Suppressor macrophage treated with lipopolysaccharide for 4 hours (primary cell): Measurements from ENCODE around the gene TPBGL.

Source experiments
- DNase-seq: peaks from one replicate; pipeline ENCODE4 v3.0.0-alpha.2; 2020

Gene TPBGL

DNA sequence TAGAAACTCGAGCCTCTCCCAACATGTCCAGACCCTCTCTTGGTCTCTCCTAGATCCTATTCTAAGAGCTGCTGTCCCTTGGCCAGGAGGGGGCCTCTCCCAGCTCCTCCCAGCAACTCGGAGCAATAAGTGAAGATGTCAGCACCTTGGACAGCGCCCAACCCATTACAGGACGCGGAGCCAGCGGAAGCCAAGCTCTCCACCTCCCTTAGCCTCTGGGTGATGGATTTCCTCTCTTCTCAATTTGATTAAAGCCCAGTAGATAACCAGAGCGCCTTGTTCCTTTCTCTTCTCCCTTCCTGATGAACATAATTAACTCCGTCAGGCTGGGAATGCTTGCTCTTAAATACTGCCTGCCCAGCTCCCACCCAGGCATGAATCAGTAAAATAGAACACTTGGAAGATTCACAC, 26.2 kb upstream of the TPBGL start:
- DNase-seq, result peak; percentile 93

DNA sequence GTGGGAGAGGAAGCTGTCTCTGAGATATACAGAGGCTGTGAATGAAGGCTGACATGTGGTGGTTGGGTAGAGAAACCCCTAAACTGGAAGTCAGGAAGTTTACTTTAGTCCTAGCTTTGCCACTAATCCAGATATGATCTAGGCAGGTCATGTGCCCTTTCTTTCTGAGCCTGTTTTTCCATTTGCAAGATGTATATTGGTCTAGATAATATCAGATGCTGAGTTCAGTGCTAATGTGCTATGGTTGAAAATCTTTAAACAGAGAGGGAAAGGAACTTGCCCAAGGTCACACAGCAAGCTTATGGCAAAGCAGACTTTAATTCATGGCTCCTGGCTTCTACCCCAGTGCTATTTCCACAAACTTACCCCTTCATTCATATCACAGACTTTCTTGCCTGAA, 25.7 kb upstream of the TPBGL start:
- no peak for DNase-seq

DNA sequence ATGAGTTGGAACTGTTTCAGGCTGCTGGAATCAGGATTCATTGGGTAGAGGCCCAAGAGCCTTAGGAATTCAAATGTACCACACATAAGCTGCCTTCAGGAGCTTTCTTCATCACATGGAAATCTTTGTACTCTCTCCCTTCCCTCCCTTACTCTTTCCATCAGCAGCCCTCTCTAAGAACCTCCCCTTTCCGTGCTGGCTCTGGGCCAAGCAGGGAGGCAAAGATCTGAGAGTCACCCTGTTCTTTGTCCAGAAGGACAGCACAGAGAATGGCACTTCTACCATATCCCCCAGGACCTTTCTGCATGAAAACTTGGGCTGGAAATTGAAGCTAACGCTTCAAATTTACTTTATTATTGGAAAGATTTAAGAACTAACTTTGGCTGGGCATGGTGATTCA, 20.7 kb upstream of the TPBGL start:
- DNase-seq, result no peak

DNA sequence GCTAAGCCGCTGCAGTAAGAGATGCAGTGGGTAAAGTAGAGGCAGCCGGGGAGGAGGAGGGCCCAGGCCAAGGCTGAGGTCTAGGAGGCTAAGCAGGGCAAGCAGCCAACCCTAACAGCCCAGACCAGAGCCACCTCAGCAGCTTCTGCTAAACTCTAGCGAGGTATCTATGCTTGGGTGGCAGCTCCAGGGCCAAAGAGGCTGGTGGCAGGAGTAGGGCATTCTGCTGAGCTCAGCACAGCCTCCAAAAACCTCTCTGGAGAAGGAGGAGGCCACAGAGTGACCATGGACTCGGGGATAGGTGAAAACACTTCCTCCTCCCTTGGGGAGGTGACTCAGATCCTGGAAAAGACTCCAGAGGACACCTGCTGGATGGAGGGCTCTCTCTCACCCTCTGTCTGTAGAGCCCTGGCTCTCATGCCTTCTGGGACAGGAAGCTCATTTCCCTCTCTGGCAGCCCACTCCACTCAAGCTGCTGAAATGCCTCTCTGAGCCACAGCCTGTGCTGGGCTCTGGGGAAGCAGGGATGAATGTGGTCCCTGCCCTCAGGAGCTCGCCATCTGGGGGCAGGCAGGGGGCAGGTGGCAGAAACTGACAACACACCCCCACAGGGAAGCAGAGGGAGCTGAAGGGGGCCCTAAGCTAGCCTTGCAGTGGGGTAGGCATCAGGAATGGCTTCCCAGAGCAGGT, 16.5 kb upstream of the TPBGL start:
- no peak for DNase-seq

DNA sequence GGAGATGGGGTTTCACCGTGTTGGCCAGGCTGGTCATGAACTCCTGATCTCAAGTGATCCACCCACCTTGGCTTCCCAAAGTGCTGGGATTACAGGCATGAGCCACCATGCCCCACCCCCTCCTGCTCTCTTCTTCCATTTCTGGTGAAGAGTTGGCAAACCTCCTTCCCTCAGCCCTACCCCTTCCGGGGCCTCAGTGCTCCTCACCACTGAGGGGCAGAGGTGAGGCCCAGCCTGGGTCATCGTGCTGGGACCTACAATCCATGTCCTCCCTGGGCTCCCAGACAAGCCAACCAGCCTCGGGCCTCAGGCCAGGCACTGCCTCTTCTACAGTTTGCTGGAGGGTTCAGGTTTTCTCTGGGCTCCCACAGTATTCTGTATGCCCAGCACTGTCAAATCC, 14.8 kb upstream of the TPBGL start:
- no peak for DNase-seq

DNA sequence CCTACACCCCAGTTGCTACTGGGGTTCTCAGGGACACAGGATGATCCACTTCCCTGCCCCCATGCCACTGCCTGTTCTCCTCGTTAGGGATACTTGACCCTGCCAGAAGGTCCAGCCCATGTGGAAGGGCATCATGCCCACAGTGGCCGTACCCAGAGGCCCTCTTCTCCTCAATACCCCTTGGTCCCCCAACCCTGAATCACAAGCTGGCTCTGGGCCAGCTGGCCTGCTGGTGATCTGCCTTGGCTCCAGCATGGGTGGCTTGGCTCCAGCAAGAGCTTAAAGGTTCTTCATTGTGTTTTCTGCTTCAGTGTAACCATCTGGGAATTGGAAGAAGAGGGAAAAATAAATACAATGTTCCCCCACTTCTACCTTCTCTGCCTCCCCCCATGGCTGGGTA, 11.1 kb upstream of the TPBGL start:
- no peak for DNase-seq

DNA sequence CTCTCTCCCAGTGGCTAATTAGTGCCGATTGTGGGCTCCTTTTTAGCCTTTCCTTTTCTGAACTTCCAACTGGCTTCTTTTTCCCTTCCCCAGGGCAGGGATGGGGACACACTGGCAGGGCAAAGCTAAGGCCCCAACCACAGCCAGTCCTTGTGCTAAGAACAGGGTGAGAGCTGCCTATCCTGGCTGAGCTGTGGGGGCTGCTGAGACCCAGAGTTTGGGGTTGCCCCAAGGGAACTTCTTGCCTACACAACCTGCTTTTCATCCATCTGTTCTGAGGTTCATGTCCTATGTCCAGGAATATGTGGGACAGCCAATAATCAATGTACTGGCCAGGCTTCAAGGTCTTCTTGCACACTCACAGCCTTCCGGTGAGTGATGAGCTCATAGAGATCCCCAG, 10.0 kb upstream of the TPBGL start:
- no peak for DNase-seq

DNA sequence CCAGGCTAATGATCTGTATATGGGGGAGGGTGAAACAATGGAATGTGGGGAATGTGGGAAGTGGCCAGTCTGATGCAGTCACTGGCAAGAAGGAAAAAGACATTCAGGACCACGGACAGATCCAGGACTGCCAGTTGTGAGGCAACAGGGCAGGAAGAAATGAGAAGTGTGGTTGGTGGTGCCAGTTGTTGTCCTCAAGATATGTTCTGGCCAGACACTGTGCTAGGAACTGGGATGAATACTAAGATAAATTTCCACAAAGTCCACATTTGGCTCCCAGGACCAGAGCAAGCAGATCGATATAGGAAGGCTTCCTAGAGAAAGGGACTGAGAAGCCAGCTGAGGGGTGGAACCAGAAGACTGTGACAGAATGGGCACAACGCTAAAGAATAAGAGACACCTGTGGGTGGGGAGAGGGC, 6.8 kb upstream of the TPBGL start:
- peak; percentile 78 for DNase-seq

DNA sequence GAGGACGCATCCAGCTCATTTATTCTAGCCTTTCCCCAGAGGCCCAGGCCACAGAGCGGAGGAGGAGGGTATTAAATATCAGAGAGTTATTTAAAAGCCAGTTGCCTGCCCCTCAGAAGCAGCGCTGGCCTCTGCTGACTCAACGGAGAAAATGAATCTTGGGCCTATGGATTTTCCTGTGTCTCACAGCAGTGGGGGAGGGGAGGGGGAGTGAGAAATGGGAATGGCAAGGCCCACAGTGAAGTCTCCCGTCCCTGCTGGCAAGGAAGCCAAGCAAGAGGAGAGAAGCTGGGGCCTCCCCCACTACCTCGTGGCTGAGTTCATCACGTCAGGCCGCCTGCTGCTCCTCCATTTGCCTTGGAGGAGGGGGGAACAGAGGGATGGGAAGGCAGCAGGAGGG, 4.5 kb upstream of the TPBGL start:
- no peak for DNase-seq

DNA sequence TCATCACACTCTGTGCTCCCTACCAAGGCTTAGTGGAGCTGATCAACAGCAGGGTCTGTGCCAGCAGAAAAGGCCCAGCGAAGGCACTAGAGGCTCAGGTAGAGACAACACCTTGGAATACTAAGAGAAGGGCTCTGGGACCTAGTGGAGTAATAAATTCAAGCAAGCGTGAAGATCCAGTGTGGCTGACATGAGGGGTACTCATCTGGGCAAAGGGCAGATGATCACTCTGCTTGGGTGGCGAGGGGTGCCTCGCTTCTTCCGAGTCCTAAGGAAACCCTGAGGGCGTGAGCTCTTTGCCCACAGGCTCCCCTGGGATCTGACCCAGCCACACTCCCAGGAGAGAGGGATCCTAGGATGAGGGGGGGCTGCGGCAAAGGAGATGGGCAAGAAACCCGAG, 3.5 kb upstream of the TPBGL start:
- DNase-seq, result no peak

DNA sequence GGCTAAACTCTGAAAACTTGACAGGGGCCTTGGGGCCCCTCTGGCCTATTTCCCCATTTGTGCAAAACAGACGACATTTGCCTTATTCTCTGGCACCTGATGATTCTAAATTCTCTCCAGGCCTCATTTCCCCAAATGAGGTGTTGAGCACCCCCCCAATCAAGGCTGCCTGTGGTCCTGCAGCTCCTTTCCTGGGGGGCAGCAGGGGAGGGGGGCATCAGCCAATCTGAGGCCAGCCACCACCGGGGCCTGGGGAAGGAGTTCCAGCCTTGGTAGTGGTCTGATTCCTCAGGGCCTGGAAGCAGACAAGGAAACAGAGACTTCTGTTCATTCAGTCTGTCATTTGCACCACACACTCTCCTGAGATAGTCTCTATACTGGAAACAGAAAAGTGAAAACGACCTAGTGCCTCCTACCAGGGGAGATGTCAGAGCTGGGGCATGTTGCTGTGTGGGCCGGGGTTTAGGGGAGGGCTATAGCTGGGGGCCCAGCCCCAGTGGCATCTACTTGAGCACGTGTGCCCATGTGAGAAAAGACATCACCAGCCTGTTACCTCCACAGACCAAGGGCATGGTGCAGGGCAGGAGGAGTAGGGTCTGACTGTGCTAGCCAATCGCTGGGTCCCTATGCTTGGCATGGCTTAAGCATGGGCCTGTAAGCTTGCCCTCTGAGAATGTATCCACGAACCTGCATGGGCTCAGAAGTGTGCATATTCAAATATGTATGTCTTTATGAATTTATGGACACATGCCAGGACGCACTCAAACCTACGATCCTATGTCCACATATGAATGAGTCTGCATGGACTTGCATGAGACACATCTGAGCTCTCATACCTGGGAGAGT, 1.8 kb upstream of the TPBGL start:
- DNase-seq, result no peak

DNA sequence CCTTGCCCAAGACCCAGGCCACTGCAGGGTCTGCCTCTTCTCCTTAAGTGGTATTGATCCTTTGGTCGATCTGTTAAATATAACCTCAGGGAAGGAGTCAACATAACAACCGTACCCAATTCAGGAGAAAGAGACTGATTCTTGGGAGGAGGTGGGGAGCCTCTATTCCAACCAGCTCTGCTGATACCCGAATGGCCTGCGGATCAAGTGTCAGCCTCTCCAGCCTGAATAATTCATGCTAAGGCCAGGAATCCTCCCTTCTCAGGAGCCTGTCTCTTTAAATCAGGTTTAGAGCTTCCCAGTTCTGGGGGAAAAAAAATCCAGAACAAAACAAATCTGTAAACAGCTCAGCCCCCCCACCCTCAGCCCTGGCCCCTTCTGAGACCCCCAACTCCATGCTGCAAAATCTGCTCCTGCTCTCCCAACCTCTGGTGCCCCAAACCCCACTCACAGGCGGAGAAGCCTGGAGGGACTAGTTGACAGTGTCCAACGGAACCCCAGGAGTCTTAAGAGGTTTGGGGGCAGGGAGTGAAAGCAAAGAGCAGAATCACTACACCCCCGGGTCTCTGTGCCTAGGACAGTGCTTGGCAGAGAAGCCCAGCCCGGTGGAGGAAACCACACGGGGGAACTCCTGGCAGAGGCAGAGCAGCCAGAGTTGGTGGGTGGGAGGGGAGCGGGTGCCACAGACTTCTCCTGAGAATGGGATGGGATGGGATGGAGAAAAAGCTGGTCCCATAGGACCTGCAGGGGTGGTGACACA, 863 bp upstream of the TPBGL start:
- no peak for DNase-seq

DNA sequence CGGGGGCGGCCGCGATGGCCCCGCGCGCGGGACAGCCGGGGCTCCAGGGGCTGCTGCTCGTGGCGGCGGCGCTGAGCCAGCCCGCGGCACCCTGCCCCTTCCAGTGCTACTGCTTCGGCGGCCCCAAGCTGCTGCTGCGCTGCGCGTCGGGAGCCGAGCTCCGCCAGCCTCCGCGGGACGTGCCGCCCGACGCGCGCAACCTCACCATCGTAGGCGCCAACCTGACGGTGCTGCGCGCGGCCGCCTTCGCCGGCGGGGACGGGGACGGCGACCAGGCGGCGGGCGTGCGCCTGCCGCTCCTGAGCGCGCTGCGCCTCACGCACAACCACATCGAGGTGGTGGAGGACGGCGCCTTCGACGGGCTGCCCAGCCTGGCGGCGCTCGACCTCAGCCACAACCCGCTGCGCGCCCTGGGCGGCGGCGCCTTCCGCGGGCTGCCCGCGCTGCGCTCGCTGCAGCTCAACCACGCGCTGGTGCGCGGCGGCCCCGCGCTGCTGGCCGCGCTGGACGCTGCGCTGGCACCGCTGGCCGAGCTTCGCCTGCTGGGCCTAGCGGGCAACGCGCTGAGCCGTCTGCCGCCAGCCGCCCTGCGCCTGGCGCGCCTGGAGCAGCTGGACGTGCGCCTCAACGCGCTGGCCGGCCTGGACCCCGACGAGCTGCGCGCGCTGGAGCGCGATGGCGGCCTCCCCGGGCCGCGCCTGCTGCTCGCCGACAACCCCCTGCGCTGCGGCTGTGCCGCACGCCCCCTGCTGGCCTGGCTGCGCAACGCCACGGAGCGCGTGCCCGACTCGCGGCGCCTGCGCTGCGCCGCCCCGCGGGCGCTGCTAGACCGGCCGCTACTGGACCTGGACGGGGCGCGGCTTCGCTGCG, 697 bp downstream of the TPBGL start:
- DNase-seq, result peak; percentile 95

DNA sequence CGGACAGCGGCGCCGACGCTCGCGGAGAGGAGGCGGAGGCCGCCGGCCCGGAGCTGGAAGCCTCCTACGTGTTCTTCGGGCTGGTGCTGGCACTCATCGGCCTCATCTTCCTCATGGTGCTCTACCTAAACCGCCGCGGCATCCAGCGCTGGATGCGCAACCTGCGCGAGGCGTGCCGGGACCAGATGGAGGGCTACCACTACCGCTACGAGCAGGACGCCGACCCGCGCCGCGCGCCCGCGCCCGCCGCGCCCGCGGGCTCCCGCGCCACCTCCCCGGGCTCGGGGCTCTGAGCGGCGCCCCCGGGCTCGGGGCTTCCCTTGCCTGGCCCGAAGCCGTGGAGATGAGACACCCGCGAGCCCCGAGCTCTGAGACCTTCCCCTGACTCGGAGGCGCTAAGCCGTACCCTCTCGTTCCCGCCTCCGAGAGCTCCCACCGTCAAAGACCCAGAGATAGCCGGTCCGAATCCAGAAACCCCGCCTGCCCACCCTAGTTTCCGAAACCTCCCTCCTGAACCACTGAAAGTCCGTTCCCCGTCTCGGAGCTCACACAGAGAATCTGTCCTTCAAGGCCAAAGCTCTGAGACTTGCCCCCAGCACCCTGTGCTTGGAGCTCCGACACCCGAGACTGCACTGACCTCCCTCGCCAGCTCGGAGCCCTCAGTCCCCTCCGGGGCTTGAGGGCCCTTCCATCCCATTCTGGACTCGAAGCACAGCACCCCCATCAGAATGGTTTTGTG, 1.5 kb downstream of the TPBGL start:
- DNase-seq, result no peak

DNA sequence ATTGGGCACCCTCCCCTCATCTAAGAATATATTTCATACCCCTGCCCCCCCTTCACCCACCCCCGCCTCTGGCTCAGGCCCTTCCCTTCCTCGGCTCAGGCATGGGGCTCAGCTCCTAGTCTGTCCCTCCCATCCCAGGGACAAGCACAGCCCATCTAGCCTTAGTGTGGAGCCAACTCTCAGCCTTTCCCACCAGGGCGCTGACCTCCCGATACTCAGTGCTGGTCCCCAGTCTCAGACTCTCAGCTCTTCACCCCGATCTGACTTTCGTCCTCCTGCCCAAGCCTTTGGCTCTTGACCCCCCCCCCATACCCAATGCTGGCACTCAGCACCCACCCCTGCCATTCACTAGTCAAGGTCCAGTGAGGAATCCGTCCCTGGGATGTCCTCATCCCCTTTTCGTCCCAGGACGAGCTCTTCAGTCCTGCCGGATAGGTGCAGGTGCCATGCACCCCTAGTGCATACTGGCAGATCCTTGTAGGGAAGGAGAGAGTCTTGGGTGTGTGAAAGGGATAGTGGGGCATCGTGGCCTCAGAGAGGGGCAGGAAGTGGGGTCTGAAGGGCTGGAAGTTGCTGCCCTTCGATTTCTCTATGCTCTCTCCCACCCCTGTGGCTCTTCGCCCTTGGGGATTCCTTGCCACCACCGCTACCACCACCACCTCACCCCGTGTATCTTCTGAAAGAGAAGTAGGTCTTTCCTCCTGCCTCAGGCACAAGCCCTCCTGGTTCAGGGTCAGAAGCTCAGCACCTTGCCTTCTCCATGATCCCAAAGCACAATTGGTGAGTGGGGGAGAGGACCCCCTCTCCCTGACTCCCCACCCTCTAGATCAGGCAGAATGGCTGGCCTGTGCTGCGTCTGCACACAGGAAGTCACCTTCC, 2.4 kb downstream of the TPBGL start:
- DNase-seq, result no peak

DNA sequence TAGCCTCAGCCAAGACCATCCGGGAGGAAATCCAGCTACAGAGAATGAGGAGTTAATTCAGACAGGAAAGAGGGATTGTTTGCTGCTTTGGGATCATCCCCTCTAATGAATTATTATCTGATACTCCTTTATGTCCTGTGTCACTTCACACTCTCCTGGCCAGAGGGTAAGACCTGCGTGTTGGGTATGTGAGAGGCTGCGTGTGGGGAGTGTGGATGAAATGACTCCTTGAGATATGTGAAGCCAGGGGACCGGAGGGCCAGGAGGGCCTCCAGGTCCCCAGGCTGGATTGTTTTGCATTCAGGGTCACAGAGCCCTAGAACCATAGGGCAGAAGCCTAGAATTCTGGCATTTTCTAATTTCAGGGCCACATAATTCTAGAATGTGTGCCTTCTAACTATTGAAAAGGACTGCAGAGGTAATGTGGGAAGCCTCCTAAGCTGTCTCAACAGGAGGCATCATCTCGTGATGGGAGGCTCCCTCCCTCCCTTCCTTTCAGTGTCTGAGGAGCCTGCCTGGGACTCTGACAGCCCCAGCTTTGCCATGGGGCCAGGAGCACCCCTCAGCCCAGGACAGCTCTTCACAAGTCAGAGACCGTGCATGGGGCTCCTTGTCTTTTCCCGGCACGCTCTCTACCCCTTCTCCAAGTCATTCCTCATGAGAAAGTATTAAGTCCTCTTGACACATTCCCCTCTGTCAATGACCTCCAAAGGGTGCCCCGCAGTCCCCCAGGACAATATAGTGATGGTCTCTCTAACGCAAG, 3.7 kb downstream of the TPBGL start:
- DNase-seq, result no peak

DNA sequence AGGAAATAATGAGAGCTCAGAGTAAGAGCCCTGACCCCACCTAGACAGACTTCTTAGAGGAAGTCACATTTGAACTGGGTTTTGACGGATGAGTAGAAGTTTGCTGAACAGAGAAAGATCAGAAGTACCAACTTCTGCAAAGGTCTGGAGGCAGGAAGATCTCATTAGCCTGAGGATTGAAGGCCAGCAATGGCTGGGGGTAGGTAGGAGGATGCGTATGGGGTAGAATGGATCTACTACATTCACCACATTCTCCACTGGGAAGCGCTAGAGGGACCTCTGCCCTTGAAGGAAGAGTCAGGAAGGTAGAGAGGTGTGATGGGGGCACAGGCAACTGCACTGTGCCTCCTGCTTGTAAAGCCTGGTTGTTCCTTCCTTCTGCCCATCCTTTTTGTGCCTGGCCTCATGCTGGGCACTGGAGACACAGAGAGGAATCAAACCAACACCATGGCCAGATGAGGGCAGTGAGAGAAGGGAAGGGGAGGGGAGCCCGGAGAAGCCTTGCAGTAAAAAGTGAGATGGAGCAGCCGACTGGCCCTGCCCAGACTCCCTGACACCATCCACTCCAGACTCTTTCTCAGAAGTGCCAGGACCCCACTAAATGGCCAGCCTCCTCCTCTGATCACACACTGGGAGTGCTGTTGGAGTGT, 4.9 kb downstream of the TPBGL start:
- DNase-seq, result no peak

DNA sequence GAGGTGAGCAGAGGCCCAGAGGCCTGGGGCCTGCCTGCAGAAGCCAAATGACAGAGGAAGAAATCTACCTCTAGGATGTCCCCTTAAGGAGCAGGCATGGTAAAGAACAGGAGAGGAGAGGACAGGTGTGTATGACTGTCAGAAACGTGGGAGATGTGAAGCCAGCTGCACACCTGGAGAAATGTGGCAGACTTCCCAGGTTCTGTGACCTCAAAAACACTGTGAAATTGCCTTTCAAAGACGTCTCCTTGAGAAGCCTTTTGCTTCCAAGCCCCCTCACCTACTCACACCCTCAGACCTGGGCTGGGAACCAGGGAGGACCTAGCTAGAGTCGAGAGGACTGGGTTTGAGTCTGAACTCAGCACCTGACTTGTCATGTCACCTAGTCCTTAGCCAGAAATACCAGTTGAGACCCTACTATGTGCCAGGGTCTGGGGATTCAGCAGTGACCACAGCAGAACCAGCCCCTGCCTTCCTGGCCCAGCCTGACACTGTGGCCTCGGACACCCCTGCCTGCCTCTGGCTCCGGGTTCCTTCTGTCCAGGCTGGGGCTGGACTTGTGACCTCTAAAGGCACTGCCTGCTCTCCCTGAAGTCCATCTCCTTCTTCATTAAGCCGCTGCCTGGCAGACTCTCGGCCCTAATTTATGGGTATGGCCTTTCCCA, 5.6 kb downstream of the TPBGL start:
- DNase-seq, result no peak
